ENCODE measurements around the gene MAN2A1.

DNA sequence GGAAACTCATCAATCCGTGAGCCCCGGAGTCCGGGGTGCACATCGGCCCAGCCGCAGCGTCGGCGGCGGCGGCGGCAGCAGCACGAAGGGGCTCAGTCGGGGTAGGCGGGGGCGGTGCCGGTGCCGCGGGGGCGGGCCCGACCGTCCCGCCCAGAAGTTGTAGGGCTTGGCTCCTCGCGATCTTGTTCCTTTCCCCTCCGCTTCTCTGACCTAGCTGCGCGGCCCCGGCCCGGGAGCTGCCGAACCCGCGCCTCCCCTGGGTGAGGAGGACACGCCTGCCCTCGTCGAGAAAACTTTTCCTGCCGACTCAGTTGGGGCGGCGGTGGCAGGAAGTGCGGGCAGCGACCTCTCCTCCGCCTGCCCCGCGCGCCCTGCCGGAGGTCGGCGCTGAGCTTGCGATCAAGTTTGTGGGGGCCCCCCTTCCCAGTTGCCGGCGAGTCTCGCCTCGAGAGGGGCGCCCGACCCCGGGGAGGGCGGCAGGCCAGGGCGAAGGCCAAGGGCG is at the start of gene MAN2A1:
- TF ChIP-seq TAF1 (IDR thresholded peaks at IDR 0.05; ENCODE audit: low read depth, low read length) (no peak), POLR2AphosphoS5 (IDR thresholded peaks at IDR 0.05; ENCODE audit: low read depth, low read length) (no peak), POLR2A (IDR thresholded peaks at IDR 0.05; ENCODE audit: low read depth, low read length) (no peak)

Measured in GM12891 (cell line).